Measurements from ENCODE around the gene AMZ1. TPM values are rescaled to one million over a fixed set of nuclear protein-coding genes. Genes with fewer than 3 reads are reported as not detected.
A peak's percentile ranks its signal among the peaks of the same experiment; 100 is the strongest.

The AMZ1 gene
- total and polyA plus RNA-seq, 10 donors, result 0.20 to 3.4 (median 1.6) TPM

- peak; percentile 83 for DNase-seq
- Histone ChIP-seq H3K36me3 (peaks cover 0 to 33% (median 0%) of the 10 kb centered on the region in 6 donors), H3K4me3 (no peak overlapping the region), H3K27ac (peak overlapping the region in 5 of 8 donors; percentile 29 to 53 (median 41)), H3K4me1 (peaks cover 31 to 88% (median 72%) of the 10 kb centered on the region in 6 donors), H3K9me3 (no peaks in the 10 kb centered on the region), H3K27me3 (replicated peaks in 1 of 7) (no peaks in the 10 kb centered on the region)
- intact Hi-C loops (cut with DNase I; ENCODE audit: low total_unique reads), result no loop called here
- 43 to 53% (median 44%) methylated on average over 46 to 47 of the region's 47 CpGs for WGBS, 5 donors
- TF ChIP-seq CTCF (IDR thresholded peaks at IDR 0.05 in 8 of 11, conservative IDR thresholded peaks at IDR 0.05 in 3 of 11) (no peak), POLR2AphosphoS5 (IDR thresholded peaks at IDR 0.05) (peak in 2 of 3 donors; percentile 31 to 42)
These were observed 29.6 kb downstream of the AMZ1 start for GRCh38 chr7:2717293-2718261.

GRCh38 chr7:2718296-2718965 is 30.4 kb downstream of the AMZ1 start:
- DNase-seq, result peak; percentile 82
- Histone ChIP-seq H3K4me1 (peaks cover 26 to 87% (median 67%) of the 10 kb centered on the region in 6 donors), H3K36me3 (peaks cover 0 to 42% (median 0%) of the 10 kb centered on the region in 6 donors), H3K4me3 (no peak overlapping the region), H3K27ac (peak overlapping the region in 4 of 8 donors; percentile 21 to 53 (median 40)), H3K27me3 (replicated peaks in 1 of 7) (no peaks in the 10 kb centered on the region), H3K9me3 (no peaks in the 10 kb centered on the region)
- 74 to 78% (median 77%) methylated on average over 33 to 34 of the region's 34 CpGs for WGBS, 5 donors
- intact Hi-C loops (cut with DNase I; ENCODE audit: low total_unique reads), result no loop called here
- TF ChIP-seq POLR2A (IDR thresholded peaks at IDR 0.05) (no peak), POLR2AphosphoS5 (IDR thresholded peaks at IDR 0.05) (peak in 2 of 3 donors; percentile 62 to 64)

GRCh38 chr7:2719007-2719406 is 31.0 kb downstream of the AMZ1 start:
- H3K27ac ChIP-seq, result peak overlapping the region in 2 of 8 donors; percentile 50 to 53
- peaks cover 25 to 84% (median 63%) of the 10 kb centered on the region in 6 donors for H3K4me1 ChIP-seq
- 13 to 48% (median 41%) methylated on average over 8 to 16 of the region's 16 CpGs for WGBS, 5 donors
- TF ChIP-seq POLR2A (IDR thresholded peaks at IDR 0.05) (no peak), POLR2AphosphoS5 (IDR thresholded peaks at IDR 0.05) (peak in 1 of 3 donors; percentile 20), CTCF (IDR thresholded peaks at IDR 0.05 in 8 of 11, conservative IDR thresholded peaks at IDR 0.05 in 3 of 11) (peak; percentile 33 to 79 (median 56))
- no peak overlapping the region for H3K4me3 ChIP-seq
- DNase-seq, result peak; percentile 88
- no peaks in the 10 kb centered on the region for H3K27me3 ChIP-seq (replicated peaks in 1 of 7)
- H3K9me3 ChIP-seq, result no peaks in the 10 kb centered on the region
- peaks cover 0 to 48% (median 0%) of the 10 kb centered on the region in 6 donors for H3K36me3 ChIP-seq
- intact Hi-C loops (cut with DNase I; ENCODE audit: low total_unique reads), result no loop called here

GRCh38 chr7:2720024-2720423 is 32.0 kb downstream of the AMZ1 start:
- H3K4me1 ChIP-seq, result peaks cover 25 to 73% (median 61%) of the 10 kb centered on the region in 6 donors
- peaks cover 0 to 58% (median 0%) of the 10 kb centered on the region in 6 donors for H3K36me3 ChIP-seq

More at GRCh38 chr7:2720024-2720423, 32.0 kb downstream of the AMZ1 start:
- 90 to 93% (median 92%) methylated on average over 16 of the region's 16 CpGs for WGBS, 5 donors
- DNase-seq, result no peak
- H3K9me3 ChIP-seq, result no peaks in the 10 kb centered on the region
- no peak for TF ChIP-seq CTCF (IDR thresholded peaks at IDR 0.05 in 8 of 11, conservative IDR thresholded peaks at IDR 0.05 in 3 of 11)
- no peak for TF ChIP-seq POLR2AphosphoS5 (IDR thresholded peaks at IDR 0.05)
- intact Hi-C loops (cut with DNase I; ENCODE audit: low total_unique reads), result no loop called here
- no peak overlapping the region for H3K4me3 ChIP-seq
- H3K27me3 ChIP-seq (replicated peaks in 1 of 7), result no peaks in the 10 kb centered on the region
- H3K27ac ChIP-seq, result no peak overlapping the region

Data from spleen (tissue), 11 donors.